ENCODE results near the gene PQBP1.

PQBP1 gene

GRCh38 chrX:48902135-48902534, 4.4 kb downstream of the PQBP1 start:
- DNase-seq (ENCODE audit: low spot score): no peak

- no peak for DNase-seq (ENCODE audit: low spot score)
Measured at GRCh38 chrX:48902776-48903175, 5.0 kb downstream of the PQBP1 start.

GRCh38 chrX:48903290-48903689, 5.6 kb downstream of the PQBP1 start:
- DNase-seq (ENCODE audit: low spot score): no peak

GRCh38 chrX:48904180-48904579, 6.5 kb downstream of the PQBP1 start:
- no peak for DNase-seq (ENCODE audit: low spot score)

- DNase-seq (ENCODE audit: low spot score): no peak
Measured at GRCh38 chrX:48904626-48905025, 6.9 kb downstream of the PQBP1 start.

- no peak for DNase-seq (ENCODE audit: low spot score)
Measured at GRCh38 chrX:48905090-48905790, 7.5 kb downstream of the PQBP1 start.

- no peak for DNase-seq (ENCODE audit: low spot score)
Measured at GRCh38 chrX:48908600-48908999, 10.9 kb downstream of the PQBP1 start.

GRCh38 chrX:48909703-48910294, 12.1 kb downstream of the PQBP1 start:
- DNase-seq (ENCODE audit: low spot score): no peak

GRCh38 chrX:48910926-48911411, 13.2 kb downstream of the PQBP1 start:
- DNase-seq (ENCODE audit: low spot score): no peak

GRCh38 chrX:48911412-48912182, 13.9 kb downstream of the PQBP1 start, which contains the start of gene SLC35A2:
TSS of gene SLC35A2 (minus strand) at chrX:48911646. CDS start at chrX:48911636, 10 bp downstream.
- peak; percentile 83 for DNase-seq (ENCODE audit: low spot score)

GRCh38 chrX:48913605-48914366, 16.1 kb downstream of the PQBP1 start:
- no peak for DNase-seq (ENCODE audit: low spot score)

- DNase-seq (ENCODE audit: low spot score): no peak
Measured at GRCh38 chrX:48914593-48915493, 17.1 kb downstream of the PQBP1 start.

GRCh38 chrX:48917139-48918001, 19.6 kb downstream of the PQBP1 start:
- peak; percentile 86 for DNase-seq (ENCODE audit: low spot score)

- DNase-seq (ENCODE audit: low spot score): no peak
Measured at GRCh38 chrX:48918301-48918642, 20.5 kb downstream of the PQBP1 start.

- DNase-seq (ENCODE audit: low spot score): peak; percentile 89
Measured at GRCh38 chrX:48918643-48919340, 21.1 kb downstream of the PQBP1 start, which contains the start of gene PIM2. TSS of gene PIM2 (minus strand) at chrX:48919024. CDS start at chrX:48918834, 190 bp downstream.

- peak; percentile 33 for DNase-seq (ENCODE audit: low spot score)
Measured at GRCh38 chrX:48919360-48919841, 21.7 kb downstream of the PQBP1 start.

GRCh38 chrX:48919947-48920717, 22.4 kb downstream of the PQBP1 start:
- DNase-seq (ENCODE audit: low spot score): no peak

GRCh38 chrX:48920718-48921104, 23.0 kb downstream of the PQBP1 start:
- no peak for DNase-seq (ENCODE audit: low spot score)

Data from HuH-7.5 (cell line).